Activated T-cell treated with anti-CD3 and anti-CD28 coated beads for 1 hour (primary cell): Measurements from ENCODE around the gene ARL5B.
"Not testable (repeated sequence)": the region's sequence is repeated elsewhere in the genome, so short reads cannot be mapped to it uniquely, and the experiment has no call there.

ENCODE experiments used
- DNase-seq: peaks from one replicate; pipeline ENCODE4 v3.0.0-alpha.2; 2020; ENCODE audit warnings: low read depth

Gene ARL5B, protein sequence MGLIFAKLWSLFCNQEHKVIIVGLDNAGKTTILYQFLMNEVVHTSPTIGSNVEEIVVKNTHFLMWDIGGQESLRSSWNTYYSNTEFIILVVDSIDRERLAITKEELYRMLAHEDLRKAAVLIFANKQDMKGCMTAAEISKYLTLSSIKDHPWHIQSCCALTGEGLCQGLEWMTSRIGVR

GRCh38 chr10:18659125-18659818, at the start of gene ARL5B:
ARL5B (plus strand) TSS chr10:18659431; CDS start chr10:18659638, 207 bp downstream.
- DNase-seq = peak; percentile 95

GRCh38 chr10:18610517-18610916, 48.7 kb upstream of the ARL5B start:
- DNase-seq = no peak

DNA sequence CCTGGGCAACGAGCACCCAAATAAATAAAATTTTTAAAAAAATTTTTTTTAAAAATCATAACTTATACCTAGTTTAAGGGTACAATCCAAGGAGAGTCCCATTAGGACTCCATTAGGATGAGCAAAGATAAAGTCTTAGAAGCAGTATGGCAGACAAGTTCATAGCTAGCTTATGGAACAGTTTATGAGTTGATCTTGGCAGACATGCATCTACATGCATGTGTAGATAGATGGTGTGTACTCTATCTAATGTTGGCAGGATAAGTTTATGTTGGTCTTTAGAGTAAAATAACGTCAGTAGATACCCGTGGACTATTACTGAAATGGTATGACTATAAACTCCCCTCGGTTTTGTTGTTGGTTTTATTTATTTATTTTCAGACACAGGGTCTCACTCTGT, 48.1 kb upstream of the ARL5B start:
- no peak for DNase-seq

DNA sequence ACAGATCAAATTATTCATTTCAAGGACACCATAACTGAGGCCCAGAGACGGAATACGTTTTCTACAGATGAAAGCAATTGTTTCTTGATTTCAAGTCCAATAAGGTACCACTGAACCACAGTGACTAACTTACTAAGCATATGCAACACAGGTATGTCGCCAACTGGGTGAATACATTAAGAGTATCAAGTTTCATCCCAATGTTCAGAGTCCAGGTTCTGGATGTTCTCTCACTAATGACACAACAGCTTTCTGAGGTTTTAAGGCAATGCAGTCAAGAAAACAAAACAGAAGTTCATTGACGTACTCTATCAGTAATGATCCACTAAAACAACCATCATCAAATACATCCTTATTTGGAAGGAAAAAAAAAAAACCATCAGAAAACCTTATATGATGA, 43.6 kb upstream of the ARL5B start:
- no peak for DNase-seq

GRCh38 chr10:18616337-18616736, 42.9 kb upstream of the ARL5B start:
- DNase-seq = no peak

GRCh38 chr10:18619016-18619415, 40.2 kb upstream of the ARL5B start:
- no peak for DNase-seq

DNA sequence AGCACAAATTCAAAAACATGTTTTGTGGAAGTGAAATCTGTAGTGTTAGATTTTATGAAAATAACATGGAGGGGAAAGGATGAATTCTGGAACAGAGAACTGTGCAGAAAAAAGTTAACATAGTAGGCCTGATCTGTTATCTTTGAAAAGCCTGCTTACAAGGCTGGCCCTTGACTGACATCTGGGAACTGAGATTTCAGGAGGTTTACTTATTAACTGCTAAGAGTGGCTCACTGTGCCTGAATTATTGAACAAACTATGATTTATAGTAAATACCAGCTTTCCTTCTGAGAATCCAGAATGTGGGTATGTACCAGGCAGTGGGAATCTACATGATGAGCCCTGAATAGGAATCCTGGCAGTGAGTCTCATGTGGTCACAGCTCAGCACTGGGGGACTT, 38.4 kb upstream of the ARL5B start:
- DNase-seq = no peak

DNA sequence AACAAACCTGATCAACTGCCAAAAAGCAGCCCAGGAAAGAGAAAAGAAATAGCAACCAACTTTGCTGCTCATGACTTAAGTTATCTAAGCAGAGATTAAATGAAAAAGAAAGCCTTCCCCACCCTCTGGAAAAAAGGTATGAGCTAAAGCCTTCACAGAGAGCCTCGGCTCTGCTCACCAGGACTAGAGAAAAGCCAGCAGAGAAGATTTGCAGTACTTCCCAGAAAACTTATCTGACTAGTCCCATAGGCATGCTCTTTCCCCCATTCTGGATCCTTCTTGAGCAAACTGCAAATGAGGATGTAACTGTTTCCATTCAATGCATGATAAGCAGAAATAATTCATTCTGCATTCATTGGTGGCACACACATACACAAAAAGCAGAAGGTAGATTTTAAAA, 35.6 kb upstream of the ARL5B start:
- not testable (repeated sequence) for DNase-seq

DNA sequence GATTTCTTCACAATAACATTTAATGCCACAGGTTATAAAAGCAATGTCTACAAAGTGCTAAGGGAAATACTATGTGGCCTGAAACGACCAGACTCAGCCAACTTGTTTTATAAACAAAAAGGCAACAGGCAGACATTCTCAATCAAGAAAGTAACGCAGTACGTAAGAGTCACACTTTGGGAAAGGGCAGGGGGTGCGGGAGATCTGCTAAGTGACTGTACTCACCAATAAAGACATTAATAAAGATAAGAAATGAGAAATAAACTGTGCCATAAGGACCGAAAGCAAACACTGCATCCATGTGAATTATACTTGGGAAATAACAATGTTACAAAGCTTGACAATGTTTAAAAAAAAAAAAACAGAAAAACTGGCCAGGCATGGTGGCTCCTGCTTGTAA, 33.3 kb upstream of the ARL5B start:
- DNase-seq = no peak

- DNase-seq = peak; percentile 60
These were observed 31.7 kb upstream of the ARL5B start for GRCh38 chr10:18627452-18628018.

- not testable (repeated sequence) for DNase-seq
These were observed 26.7 kb upstream of the ARL5B start for GRCh38 chr10:18632500-18632899.

DNA sequence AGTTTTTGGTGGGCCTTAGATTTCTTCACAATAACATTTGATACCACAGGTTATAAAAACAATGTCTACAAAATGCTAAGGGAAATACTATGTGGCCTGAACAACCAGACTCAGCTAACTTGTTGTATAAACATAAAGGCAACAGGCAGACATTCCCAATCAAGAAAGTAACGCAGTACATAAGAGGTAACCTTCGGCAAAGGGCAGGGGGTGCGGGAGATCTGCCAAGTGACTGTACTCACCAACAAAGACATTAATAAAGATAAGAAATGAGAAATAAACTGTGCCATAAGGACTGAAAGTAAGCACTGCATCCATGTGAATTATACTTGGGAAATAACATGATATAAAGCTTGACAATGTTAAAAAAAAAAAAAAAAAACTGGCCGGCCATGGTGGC, 23.2 kb upstream of the ARL5B start:
- no peak for DNase-seq

DNA sequence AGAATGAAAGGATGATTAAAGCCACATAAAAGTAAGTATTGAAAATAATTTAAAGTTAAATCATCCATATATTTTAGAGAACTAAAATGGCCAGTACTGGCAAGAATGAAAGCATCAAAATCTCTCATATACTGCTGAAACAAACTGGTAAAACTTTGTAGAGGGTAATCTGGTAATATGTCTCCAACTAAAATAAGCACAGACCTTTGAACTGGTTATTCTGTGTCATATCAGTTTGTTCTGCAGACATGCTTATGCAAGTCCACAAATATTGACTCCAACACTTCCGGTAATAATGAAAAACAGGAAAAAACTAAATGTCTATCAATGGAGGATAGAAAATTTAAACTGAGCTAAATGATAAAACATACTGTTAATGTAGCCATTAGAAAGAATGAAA, 21.8 kb upstream of the ARL5B start:
- DNase-seq = not testable (repeated sequence)

DNA sequence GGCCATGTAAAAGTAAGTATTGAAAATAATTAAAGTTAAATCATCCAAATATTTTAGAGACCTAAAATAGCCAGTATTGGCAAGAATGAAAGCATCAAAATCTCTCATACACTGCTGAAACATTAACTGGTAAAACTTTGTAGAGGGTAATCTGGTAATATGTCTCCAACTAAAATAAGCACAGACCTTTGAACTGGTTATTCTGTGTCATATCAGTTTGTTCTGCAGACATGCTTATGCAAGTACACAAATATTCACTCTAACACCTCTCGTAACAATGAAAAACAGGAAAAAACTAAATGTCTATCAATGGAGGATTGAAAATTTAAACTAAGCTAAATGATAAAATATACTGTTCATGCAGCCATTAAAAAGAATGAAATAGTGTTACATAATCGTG, 19.5 kb upstream of the ARL5B start:
- not testable (repeated sequence) for DNase-seq

GRCh38 chr10:18647151-18647550, 12.1 kb upstream of the ARL5B start:
- DNase-seq = no peak

DNA sequence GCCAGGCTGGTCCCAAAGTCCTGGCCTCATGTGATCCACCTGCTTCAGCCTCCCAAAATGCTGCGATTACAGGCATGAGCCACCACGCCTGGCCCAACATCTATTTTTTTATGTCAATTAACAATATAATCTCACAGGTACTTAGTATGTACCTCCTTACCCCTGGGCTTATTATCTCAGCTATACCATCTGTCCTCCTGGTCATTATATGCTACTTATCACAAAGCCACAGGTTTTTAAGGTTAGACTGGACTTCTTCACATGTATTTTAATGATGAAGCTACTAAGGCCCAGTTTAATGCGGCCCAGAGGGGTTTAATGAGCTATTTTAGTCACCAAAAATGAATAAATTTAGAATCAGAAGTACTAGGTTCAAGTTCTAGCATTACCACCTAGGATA, 11.3 kb upstream of the ARL5B start:
- no peak for DNase-seq

- DNase-seq = no peak
These were observed 9.8 kb upstream of the ARL5B start for GRCh38 chr10:18649364-18649959.

GRCh38 chr10:18650404-18650997, 8.7 kb upstream of the ARL5B start:
- DNase-seq = no peak

DNA sequence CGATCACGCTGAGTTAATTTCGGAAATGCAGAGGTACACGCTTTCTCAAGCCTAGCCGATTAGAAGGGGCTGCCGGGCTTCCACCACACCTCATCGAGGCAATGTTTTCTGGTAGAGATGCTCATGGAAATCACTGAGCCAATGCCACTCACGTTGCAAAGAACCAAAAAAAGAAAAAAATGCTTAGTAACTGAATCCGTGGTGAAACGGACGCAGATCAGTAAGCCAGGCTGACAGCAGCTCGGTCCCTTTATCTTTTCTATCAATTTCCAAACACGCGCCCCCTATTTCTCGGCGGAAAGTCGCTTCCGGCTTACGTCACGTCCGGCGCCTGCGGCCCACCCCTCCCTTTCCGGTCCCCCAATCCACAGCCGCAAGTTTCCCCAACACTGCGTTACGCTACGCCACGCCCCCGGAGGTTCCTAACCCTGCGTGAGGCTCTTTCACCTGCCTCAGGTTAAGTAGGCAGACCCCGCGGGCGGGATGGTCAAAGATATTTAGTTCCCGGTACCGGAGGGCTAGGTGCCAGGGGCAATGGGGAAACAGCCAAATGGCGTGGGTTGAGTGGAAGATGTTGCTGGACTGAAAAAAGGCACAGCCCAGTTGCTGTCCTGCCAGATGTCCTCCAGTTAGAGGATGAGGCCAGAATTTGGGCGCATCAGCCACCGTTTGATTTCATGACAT, 7.8 kb upstream of the ARL5B start, which contains the start of gene NSUN6:
TSS of gene NSUN6 (minus strand) at position 264 of the 684 bp plus-strand sequence. CDS start 384 bp downstream, outside the sequence.
- DNase-seq = peak; percentile 90

- no peak for DNase-seq
These were observed 6.1 kb upstream of the ARL5B start for GRCh38 chr10:18653112-18653511.

GRCh38 chr10:18656724-18657123, 2.5 kb upstream of the ARL5B start:
- no peak for DNase-seq
